HG03039 (cell line): ENCODE measurements around the gene PPP6C.

Experiments used
- ATAC-seq: cut with Tn5 transposase; IDR thresholded peaks from one replicate; pipeline ENCODE4 v1.9.1; 2021; ENCODE audit warnings: mild to moderate bottlenecking, moderate library complexity; ENCODE audit not compliant: unreplicated experiment

PPP6C gene

GRCh38 chr9:125099816-125100215, 89.8 kb downstream of the PPP6C start:
- no peak for ATAC-seq
